GM20000 (cell line): ENCODE results near the gene MADCAM1.

ENCODE experiments used
- DNase-seq: peaks from one replicate; pipeline ENCODE4 v3.0.0; 2012; ENCODE audit warnings: low spot score
- TF ChIP-seq, protein P1 (sequence below): IDR thresholded peaks from 2 replicates; pipeline ENCODE4 v1.5.1; 2012; ENCODE audit warnings: mild to moderate bottlenecking, control low read depth; ENCODE audit errors: extremely low read depth, missing control alignments

The MADCAM1 gene

DNA sequence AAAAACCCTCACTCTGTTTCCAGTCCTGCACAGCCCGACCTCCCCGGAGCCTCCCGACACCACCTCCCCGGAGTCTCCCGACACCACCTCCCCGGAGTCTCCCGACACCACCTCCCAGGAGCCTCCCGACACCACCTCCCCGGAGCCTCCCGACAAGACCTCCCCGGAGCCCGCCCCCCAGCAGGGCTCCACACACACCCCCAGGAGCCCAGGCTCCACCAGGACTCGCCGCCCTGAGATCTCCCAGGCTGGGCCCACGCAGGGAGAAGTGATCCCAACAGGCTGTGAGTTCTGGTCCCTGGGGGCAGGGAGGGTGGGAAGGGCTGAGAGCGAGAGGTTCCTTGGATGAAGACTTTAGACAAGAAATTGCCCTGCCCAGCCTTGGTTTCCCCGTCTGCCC, 5.4 kb downstream of the MADCAM1 start:
- no peak for DNase-seq
- TF ChIP-seq, protein P1, sequence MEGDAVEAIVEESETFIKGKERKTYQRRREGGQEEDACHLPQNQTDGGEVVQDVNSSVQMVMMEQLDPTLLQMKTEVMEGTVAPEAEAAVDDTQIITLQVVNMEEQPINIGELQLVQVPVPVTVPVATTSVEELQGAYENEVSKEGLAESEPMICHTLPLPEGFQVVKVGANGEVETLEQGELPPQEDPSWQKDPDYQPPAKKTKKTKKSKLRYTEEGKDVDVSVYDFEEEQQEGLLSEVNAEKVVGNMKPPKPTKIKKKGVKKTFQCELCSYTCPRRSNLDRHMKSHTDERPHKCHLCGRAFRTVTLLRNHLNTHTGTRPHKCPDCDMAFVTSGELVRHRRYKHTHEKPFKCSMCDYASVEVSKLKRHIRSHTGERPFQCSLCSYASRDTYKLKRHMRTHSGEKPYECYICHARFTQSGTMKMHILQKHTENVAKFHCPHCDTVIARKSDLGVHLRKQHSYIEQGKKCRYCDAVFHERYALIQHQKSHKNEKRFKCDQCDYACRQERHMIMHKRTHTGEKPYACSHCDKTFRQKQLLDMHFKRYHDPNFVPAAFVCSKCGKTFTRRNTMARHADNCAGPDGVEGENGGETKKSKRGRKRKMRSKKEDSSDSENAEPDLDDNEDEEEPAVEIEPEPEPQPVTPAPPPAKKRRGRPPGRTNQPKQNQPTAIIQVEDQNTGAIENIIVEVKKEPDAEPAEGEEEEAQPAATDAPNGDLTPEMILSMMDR, result no peak

DNA sequence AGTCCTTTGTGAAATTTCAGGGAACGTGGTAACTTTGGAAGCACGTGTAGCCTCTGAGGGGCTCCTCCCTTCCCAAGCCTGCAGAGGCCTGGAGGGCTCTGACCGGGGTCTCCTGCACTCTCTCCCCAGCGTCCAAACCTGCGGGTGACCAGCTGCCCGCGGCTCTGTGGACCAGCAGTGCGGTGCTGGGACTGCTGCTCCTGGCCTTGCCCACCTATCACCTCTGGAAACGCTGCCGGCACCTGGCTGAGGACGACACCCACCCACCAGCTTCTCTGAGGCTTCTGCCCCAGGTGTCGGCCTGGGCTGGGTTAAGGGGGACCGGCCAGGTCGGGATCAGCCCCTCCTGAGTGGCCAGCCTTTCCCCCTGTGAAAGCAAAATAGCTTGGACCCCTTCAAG, 8.3 kb downstream of the MADCAM1 start:
- TF ChIP-seq, protein P1, result no peak
- no peak for DNase-seq

DNA sequence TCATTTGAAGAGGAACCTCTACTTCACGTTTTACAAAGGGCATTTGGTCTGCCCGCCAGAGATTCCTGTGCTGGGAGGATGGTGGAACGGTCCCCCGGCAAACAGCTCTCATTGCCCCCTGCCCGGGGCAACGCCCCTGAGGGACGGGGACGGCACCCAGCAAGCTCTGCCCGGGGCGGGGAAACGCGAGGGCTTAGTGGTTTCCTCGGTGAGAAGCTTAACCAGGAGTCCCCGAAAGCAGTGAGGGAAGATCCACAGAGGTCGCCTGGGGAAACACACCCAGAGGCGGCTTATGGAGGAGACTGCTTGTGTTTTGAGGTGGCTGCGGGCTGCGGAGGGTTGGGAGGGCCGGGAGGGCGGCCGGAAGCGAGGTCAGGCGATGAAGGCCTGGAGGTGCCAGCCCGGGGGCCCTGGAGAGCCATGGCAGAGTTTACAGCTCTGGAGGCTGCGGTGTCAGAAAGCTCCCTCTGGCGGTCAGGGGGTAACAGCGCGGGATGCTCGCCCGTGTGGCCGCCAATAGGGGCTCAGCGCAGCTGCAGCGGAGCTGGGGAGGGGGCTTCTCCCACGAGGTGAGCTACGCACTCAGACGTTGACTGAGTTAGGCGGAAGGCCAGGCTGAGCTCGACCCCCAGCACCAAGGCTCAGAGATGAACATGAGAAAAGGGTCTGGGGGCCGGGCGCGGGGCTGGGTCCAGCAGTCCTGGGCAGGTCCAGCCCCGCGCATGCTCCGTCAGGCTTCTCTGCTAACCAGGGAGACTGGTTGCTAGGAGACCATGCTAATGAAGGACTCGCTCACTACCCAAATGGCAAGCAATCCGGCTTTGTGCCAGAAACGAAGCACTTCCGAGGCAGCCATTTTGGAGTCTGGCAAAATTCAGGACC, 10.4 kb downstream of the MADCAM1 start:
- TF ChIP-seq, protein P1, result peak; percentile 98
- peak; percentile 98 for DNase-seq

DNA sequence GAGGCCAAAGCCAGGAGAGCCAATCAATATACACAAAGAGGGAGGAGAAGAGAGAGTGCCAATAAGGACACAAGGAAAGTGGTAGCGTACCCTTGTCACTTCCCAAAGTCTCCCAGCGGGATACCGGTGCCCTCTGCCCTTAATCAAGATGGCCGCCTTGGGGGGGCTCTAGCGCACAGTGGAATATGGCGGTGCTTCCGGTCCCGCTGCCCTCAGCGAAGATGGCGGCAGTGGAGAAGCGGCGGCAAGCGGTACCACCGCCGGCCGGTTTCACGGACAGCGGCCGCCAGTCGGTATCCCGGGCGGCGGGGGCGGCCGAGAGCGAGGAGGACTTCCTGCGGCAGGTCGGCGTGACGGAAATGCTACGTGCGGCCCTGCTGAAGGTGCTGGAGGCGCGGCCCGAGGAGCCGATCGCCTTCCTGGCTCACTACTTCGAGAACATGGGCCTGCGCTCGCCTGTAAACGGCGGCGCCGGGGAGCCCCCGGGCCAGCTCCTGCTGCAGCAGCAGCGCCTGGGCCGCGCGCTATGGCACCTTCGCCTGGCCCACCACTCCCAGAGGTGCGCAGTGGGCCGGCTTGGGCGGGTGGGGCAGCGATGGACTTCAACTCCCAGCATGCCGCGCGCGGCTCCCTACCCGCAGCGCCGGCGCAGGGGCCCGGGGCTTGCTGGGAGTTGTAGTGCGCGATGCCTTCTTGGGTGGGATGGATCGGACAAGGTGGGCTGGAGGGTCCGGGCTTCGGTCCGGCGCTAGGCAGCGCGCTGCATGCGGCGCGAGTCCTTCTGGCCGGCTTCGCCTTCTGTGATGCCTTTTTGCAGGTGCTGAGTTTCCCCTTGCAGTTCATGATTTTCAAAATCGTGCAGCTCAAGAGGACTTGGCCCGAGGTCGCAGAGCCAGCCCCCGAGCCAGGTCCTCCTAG, 11.3 kb downstream of the MADCAM1 start, which contains the start of gene TPGS1:
TSS of gene TPGS1 (plus strand) at position 212 of the 918 bp plus-strand sequence. CDS start at position 222, 10 bp downstream.
- TF ChIP-seq, protein P1, result no peak
- DNase-seq, result peak; percentile 89

DNA sequence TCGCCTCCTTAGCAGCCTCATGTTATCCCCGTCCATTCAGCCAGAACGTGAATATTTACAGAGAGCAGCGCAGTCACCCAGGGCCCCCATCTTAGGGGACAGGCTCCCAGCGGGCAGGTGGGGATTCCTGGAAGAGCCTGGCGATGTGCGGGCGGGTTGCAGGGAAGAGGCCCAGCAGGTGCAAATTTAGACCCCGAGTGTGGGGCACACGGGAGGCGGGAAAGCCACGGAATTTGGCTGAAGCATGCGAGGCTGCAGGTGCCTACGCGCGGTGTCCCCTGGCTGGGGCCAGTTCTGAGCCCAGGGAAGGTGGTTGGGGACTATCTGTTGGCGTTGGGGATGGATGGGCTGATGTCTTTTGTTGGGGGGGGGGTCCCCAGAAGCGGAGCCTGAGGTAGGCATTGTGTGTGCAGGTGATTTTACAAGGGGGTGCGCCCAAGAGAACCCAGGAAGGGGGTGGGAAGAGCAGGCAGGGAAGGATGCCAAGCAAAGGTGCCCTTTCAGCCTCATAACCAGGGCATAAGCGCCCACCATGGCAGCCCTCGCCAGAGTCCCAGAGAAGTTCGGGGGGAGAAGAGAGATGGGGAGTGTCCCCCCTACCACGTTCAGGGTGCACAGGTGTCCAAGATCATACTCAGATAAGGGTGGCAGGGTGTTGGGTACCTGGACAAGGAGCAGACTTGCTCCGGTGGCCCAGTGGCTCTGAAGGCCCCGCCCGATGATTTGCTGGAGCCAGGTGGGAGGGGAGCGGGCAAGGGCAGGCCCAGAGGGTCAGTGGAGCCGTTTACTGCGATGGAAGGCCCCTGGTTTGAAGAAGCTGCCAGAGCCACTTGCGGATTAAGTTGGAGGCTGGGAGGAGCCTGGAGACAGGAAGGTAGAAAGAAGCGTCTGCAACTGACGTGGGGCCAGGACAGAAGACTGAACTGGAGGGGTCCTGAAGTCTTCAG, 12.2 kb downstream of the MADCAM1 start:
- no peak for DNase-seq
- TF ChIP-seq, protein P1, result no peak

DNA sequence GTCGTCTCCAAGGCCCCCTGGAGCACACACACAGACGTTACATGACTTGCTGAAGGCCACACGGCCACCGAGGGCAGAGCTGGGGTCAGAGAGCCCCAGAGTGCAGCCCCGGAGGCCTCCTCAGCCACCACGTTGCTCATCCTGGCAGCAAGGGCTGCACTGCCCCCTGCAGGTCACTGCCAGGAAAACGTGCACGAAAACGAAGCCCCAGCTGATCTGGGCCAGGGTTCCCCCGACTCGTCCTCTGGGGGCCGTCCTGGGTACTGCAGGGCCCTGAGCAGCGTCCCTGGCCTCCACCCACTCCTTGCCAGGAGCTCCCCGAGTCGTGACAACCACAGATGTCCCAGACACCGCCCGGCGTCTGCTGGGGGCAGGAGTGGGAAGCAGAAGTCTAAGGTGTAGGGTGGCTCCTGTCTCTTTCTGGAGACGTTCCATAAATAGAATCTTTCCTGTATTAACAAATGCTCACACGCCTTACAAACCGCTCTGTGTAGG, 14.4 kb downstream of the MADCAM1 start:
- TF ChIP-seq, protein P1, result peak; percentile 95
- DNase-seq, result peak; percentile 92
